ENCODE results near the gene JAM3.

The JAM3 gene

DNA sequence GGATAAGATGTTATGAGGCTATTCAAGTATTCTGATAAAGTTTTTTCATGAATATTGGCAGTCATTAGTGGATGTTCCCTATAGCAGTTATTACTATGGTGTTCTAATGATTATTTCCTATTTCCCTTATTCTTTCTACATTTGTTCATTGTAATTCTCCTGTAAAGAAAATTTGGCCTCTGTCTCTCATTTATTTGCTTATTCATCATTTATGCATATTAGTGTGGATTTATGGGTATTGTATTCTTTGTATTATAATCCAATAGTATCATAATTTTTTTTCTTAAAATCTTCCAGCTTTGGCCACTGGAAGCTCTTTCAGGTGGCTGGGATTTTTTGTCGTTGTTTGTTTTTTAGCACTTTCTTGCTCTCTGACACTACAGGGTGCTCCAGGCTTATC, 47.3 kb downstream of the JAM3 start:
- DNase-seq: no peak

- DNase-seq: no peak
Observed at GRCh38 chr11:134118006-134118405, 49.1 kb downstream of the JAM3 start.

DNA sequence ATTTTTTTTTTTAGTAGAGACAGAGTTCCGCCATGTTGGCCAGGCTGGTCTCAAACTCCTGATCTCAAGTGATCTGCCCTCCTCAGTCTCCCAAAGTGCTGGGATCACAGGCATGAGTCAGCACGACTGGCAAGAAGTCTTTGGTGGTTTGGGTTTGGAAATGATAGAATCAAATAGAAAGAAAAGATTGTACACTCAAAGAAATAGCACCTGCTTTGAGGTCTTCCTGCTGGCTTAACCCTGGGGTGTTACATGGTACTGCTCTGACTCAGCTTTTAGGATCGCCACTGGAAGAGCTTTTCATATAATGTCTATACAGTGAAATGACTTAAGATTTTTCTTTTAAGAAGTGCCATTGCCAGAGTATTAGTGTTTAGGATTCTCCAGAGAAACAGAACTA, 50.2 kb downstream of the JAM3 start:
- DNase-seq: no peak

DNA sequence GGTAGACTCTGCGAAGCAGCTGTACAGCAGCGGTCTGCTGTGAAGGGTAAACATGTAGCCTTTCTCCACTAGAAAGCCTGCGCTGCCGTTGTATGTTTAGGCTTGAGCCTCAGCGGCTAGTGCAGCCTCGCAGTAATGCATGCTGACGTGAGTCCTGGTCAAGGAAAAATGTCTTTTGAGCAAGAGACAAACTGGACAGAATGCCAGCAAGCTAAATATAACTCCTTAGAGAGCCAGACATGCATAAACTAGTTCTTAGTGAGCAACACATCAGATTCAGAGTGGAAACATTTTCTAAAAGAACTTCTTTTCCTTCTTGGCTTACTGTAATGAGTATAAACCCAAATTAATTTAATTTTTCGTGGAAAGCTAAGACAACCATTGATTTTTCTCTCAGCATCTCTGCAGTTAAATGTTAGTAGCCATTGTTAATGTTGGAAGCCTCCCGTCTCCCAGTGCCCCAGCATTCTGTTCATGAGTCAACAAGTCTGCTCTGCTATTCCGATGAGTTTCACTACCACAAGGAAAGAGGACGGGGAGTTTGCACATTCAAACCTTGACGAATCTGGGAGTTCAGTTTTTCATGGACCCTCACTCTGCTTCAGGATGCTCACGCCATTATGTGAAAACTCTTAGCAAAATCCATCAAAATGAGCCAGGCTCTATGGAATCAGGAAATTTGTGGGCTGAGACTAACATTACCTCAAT, 51.4 kb downstream of the JAM3 start:
- DNase-seq: no peak

GRCh38 chr11:134120921-134121526, 52.2 kb downstream of the JAM3 start:
- DNase-seq: no peak

GRCh38 chr11:134124660-134125451, 56.0 kb downstream of the JAM3 start:
- DNase-seq: no peak

GRCh38 chr11:134125507-134125906, 56.6 kb downstream of the JAM3 start:
- no peak for DNase-seq

DNA sequence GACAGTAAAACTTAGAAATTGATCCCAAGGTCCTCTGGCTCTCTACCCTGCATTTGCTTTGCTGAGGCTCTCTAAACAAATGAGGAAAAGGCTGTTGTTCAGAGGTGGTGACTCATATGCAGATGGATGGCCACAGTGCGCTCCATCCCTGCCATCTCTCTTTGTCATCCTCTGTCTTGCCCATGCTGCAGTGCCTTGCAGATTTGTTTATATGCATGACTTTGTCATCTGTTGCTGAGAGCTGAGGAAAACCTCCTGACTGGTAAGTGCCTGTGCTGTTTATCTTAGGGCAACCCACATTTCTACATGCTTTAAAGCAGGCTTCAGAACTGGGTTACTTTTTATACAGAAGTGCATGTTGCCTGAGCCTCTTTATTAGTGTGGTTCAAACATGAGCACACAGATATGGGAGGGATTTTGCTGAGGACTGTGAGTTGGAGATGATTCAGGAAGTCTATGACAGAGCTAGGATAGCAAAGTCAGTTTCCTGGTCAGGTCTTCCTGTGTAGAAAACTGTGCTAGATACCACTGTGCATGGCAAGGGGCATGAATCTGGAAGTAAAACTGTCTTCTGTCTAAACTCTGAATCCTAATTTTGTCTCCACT, 57.4 kb downstream of the JAM3 start:
- DNase-seq: no peak

GRCh38 chr11:134131628-134132244, 62.9 kb downstream of the JAM3 start:
- no peak for DNase-seq

- DNase-seq: no peak
Observed at GRCh38 chr11:134132808-134133207, 63.9 kb downstream of the JAM3 start.

GRCh38 chr11:134134167-134134566, 65.3 kb downstream of the JAM3 start:
- no peak for DNase-seq

- no peak for DNase-seq
Observed at GRCh38 chr11:134138376-134138775, 69.5 kb downstream of the JAM3 start.

- no peak for DNase-seq
Observed at GRCh38 chr11:134139303-134139872, 70.5 kb downstream of the JAM3 start.

DNA sequence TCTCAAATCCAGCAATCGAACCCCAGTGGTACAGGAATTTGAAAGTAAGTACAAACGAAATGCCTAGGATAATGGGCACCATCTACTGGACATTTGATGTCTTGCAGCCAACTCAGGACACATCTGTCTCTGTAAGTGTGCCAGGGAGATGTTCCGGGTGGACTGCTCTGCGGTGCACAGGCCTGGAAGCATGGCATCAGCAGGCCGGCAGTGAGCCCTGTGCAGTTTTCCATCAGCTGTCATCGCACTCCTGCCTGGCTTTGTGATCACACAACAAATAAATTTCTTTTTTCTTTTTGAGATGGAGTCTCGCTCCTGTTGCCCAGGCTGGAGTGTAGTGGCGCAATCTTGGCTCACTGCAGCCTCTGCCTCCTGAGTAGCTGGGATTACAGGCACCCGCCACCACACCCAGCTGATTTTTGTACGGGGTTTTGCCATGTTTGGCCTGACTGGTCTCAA, 71.0 kb downstream of the JAM3 start:
- DNase-seq: no peak

GRCh38 chr11:134140961-134141490, 72.2 kb downstream of the JAM3 start:
- DNase-seq: no peak

- no peak for DNase-seq
Observed at GRCh38 chr11:134142536-134142935, 73.7 kb downstream of the JAM3 start.

GRCh38 chr11:134143801-134144200, 74.9 kb downstream of the JAM3 start:
- DNase-seq: no peak

DNA sequence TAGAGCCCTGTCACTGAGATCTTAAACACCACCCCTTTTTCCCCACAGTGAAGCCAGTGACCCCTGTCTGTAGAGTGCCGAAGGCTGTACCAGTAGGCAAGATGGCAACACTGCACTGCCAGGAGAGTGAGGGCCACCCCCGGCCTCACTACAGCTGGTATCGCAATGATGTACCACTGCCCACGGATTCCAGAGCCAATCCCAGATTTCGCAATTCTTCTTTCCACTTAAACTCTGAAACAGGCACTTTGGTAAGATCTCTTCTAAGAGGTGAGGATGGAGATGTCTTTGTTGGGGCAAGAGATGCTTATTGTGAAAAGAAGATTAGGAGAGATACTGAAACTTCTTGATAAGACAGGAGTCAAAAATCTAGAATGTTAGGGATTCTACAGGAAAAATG, 75.9 kb downstream of the JAM3 start:
- no peak for DNase-seq

DNA sequence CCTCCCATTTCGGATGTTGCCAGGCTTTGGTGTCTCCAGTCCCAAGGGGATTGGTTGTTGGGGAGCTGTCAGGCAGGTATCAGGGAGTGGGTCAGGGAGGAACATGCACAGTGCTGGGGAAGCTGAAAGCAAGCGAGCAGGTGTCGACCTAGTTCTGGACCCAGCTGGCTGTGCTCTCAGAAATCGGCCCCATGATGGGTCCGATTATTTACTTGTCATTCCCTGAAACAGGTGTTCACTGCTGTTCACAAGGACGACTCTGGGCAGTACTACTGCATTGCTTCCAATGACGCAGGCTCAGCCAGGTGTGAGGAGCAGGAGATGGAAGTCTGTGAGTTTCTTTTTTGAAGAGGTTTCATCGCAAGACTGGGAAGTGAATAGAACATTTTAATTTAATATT, 76.8 kb downstream of the JAM3 start:
- DNase-seq: no peak

- DNase-seq: no peak
Observed at GRCh38 chr11:134146598-134146997, 77.7 kb downstream of the JAM3 start.

GRCh38 chr11:134149371-134149770, 80.5 kb downstream of the JAM3 start:
- DNase-seq: no peak

DNA sequence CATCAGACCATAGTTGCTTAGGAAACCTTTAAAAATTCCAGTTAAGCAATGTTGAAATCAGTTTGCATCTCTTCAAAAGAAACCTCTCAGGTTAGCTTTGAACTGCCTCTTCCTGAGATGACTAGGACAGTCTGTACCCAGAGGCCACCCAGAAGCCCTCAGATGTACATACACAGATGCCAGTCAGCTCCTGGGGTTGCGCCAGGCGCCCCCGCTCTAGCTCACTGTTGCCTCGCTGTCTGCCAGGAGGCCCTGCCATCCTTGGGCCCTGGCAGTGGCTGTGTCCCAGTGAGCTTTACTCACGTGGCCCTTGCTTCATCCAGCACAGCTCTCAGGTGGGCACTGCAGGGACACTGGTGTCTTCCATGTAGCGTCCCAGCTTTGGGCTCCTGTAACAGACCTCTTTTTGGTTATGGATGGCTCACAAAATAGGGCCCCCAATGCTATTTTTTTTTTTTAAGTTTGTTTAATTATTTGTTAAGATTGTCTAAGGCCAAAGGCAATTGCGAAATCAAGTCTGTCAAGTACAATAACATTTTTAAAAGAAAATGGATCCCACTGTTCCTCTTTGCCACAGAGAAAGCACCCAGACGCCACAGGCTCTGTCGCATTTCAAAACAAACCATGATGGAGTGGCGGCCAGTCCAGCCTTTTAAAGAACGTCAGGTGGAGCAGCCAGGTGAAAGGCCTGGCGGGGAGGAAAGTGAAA, 81.5 kb downstream of the JAM3 start:
- no peak for DNase-seq
